Gastroesophageal sphincter (tissue), 4 donors: ENCODE measurements around the gene PWWP3B. TPM values are rescaled to one million over a fixed set of nuclear protein-coding genes. Genes with fewer than 3 reads are reported as not detected.

Experiments
- ATAC-seq: fragments of 150-250 bp; one replicate; pipeline ENCODE4 v1.9.1; 2016; ENCODE audit warnings: mild to moderate bottlenecking, moderate library complexity
- H3K27ac ChIP-seq, 4 donors: fragments of 200-600 bp; sonication (generic) in 3 of 4; 1 replicate in 3 of 4; 2 replicates in 1 of 4; pipeline ENCODE4 v1.5.1; 2016 to 2019
- H3K27me3 ChIP-seq: fragments of 200-600 bp; sonication (generic); one replicate; pipeline ENCODE4 v1.5.1; 2019
- H3K36me3 ChIP-seq, 2 donors: fragments of 200-600 bp; sonication (generic); one replicate each; pipeline ENCODE4 v1.5.1; 2019; ENCODE audit warnings: control low read depth in 1 of 2
- H3K4me1 ChIP-seq, 3 donors: fragments of 200-600 bp; sonication (generic); 1 replicate in 2 of 3; 2 replicates in 1 of 3; pipeline ENCODE4 v1.5.1; 2016 to 2019; ENCODE audit warnings: control low read depth in 2 of 3
- H3K4me3 ChIP-seq, 2 donors: fragments of 200-600 bp; sonication (generic); one replicate each; pipeline ENCODE4 v1.5.1; 2019; ENCODE audit warnings: mild to moderate bottlenecking in 1 of 2, moderate library complexity in 1 of 2
- H3K9me3 ChIP-seq, 3 donors: fragments of 200-600 bp; sonication (generic); one replicate each; pipeline ENCODE4 v1.5.1; 2017 to 2019; ENCODE audit warnings: control low read depth in 2 of 3
- EP300 ChIP-seq: sonication (generic); formaldehyde crosslinking; IDR thresholded peaks from one replicate; pipeline ENCODE4 v1.6.1; 2017; ENCODE audit warnings: antibody characterized with exemption, mild to moderate bottlenecking
- POLR2A ChIP-seq, 2 donors: fragments of 450-650 bp; IDR thresholded peaks; one replicate each; pipeline ENCODE4 v1.6.1; 2017; ENCODE audit warnings: antibody characterized with exemption in 2 of 2, mild to moderate bottlenecking in 2 of 2, moderate library complexity in 1 of 2
- POLR2AphosphoS5 ChIP-seq: sonication (generic); formaldehyde crosslinking; IDR thresholded peaks from one replicate; pipeline ENCODE4 v1.6.1; 2017; ENCODE audit warnings: antibody characterized with exemption
- WGBS, 2 donors: methylation state at CpG; one replicate each; pipeline ENCODE4 v1.1.5; 2018; ENCODE audit warnings: low coverage in 1 of 2; 5-methylcytosine and 5-hydroxymethylcytosine counted together
- total RNA-seq, 4 donors: library from RNA; depleted of rRNA; stranded (reverse); fragments of >200 nt; gene quantifications; one replicate each; pipeline ENCODE4 v1.1.0, GENCODE V29; 2016
- TF ChIP-seq, protein P1 (sequence below), 4 experiments: fragments of 200-600 bp in 2 of 4; fragments of 450-650 bp in 2 of 4; sonication (generic) in 1 of 4; IDR thresholded peaks; one replicate each; pipeline ENCODE4 v1.5.1; 2017 to 2019; ENCODE audit warnings: antibody characterized with exemption in 4 of 4, mild to moderate bottlenecking in 2 of 4, moderate library complexity in 2 of 4

The PWWP3B gene
- 1 to 10 TPM in 1 of 4 donors, not detected in 3; 1.1 TPM for total RNA-seq

DNA sequence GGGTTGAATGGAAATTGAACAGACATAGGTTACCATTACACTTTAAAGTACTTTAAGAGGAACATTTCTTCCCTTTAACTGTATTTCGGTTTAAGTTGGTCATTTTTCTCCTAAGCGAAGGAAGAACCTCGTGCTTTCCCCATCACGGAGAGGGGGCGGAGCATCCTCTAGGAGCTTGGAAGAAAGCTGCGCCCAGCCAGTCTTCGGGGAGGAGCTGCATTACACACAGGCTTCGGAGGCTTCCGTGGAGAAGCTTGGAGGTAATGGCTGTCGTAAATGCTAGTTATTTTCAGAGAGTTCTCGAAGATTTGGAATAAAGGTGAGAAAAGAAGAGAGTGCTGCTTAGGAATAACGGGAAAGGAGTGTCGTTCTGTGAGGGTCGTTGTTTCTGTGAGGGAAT is at the start of gene PWWP3B:
Gene PWWP3B, plus strand, starts transcription at position 199 of the 400 bp plus-strand sequence. CDS start 37,128 bp downstream, outside the sequence.
- H3K27me3 ChIP-seq: no peaks in the 10 kb centered on the region
- 25 to 42% methylated on average over 4 to 8 of the region's 14 CpGs for WGBS, 2 donors
- no peak within 1 kb of the TSS for H3K4me3 ChIP-seq
- TF ChIP-seq POLR2AphosphoS5: no peak
- no peak for TF ChIP-seq EP300
- TF ChIP-seq, protein P1, sequence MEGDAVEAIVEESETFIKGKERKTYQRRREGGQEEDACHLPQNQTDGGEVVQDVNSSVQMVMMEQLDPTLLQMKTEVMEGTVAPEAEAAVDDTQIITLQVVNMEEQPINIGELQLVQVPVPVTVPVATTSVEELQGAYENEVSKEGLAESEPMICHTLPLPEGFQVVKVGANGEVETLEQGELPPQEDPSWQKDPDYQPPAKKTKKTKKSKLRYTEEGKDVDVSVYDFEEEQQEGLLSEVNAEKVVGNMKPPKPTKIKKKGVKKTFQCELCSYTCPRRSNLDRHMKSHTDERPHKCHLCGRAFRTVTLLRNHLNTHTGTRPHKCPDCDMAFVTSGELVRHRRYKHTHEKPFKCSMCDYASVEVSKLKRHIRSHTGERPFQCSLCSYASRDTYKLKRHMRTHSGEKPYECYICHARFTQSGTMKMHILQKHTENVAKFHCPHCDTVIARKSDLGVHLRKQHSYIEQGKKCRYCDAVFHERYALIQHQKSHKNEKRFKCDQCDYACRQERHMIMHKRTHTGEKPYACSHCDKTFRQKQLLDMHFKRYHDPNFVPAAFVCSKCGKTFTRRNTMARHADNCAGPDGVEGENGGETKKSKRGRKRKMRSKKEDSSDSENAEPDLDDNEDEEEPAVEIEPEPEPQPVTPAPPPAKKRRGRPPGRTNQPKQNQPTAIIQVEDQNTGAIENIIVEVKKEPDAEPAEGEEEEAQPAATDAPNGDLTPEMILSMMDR (IDR thresholded peaks at IDR 0.05): no peak
- no peak for TF ChIP-seq POLR2A (IDR thresholded peaks at IDR 0.05)
- no peaks in the 10 kb centered on the region for H3K36me3 ChIP-seq
- H3K9me3 ChIP-seq: no peaks in the 10 kb centered on the region
- no peak within 1 kb of the TSS for H3K27ac ChIP-seq
- no peak for ATAC-seq
- no peaks in the 10 kb centered on the region for H3K4me1 ChIP-seq

DNA sequence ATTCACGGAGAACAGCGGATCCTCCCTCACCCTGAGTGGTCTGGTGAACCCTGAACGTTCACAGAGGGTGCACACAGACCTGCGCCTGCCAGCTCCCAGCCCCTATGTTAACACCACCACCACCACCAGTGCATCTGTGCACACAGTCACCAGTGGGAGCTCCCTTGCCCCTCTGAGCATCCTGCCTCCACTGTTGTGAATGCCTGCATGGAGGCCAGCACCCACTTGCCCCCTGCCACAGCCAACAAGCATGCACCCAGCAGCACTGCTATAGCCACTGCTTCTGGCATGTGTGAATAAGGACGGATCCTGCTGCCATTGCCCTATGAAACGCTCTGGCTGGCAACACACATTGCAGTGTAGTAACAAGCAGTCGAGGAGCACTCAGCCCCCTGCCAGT is 29.1 kb upstream of the PWWP3B start:
- no peaks in the 10 kb centered on the region for H3K36me3 ChIP-seq
- no peak overlapping the region for H3K27ac ChIP-seq
- no peak for TF ChIP-seq POLR2AphosphoS5
- TF ChIP-seq, protein P1 (IDR thresholded peaks at IDR 0.05): no peak
- no peak for TF ChIP-seq EP300
- TF ChIP-seq POLR2A (IDR thresholded peaks at IDR 0.05): no peak
- no peaks in the 10 kb centered on the region for H3K27me3 ChIP-seq
- 60% methylated on average over 1 of the region's 7 CpGs; no CpG with 5 or more reads in 1 of the 2 donors for WGBS, 2 donors
- no peaks in the 10 kb centered on the region for H3K9me3 ChIP-seq
- no peaks in the 10 kb centered on the region for H3K4me1 ChIP-seq
- H3K4me3 ChIP-seq: no peak overlapping the region
- ATAC-seq: no peak

DNA sequence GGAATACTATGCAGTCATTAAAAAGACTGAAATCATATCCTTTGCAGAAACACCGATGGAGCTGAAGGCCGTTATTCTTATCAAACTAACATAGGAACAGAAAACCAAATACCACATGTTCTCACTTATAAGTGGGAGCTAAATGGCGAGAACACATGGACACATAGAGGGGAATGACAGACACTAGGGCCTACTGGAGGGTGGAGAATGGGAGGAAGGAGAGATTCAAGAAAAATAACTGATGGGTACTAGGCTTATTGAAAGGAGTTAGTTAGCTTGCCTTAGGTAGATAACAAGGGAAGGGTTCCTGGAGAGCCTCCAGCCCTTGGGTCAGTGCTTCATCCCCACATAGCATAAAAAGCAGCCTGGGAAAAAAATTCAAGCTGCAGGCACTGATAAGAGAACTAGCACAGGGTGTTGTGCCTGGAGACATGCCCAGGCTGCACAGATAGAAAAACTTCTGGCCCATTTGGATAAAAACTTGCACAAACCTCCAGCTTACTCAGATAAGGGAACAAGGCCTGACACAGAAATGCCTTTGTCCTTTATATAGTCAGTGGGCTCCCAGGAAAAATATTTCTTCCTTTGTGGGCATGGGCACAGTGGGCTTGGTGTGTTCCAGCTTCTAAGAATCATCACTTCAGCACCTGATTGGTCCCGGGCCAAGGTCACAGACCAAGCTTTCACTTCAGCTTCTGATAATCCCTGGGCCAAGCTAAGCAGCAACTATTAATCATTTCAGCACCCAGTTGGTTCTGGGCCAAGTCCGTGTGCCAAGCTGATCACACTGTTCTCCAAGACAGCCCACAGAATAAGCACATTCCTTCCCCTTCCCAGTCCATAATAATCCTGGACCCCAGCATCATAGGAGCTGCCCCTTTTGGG is 23.1 kb upstream of the PWWP3B start:
- no peak for TF ChIP-seq POLR2A (IDR thresholded peaks at IDR 0.05)
- no peak for TF ChIP-seq POLR2AphosphoS5
- TF ChIP-seq, protein P1 (IDR thresholded peaks at IDR 0.05): no peak
- TF ChIP-seq EP300: no peak
- H3K36me3 ChIP-seq: no peaks in the 10 kb centered on the region
- 69 to 75% methylated on average over 2 to 3 of the region's 5 CpGs for WGBS, 2 donors
- no peaks in the 10 kb centered on the region for H3K27me3 ChIP-seq
- ATAC-seq: no peak
- no peaks in the 10 kb centered on the region for H3K9me3 ChIP-seq
- H3K4me1 ChIP-seq: no peaks in the 10 kb centered on the region
- H3K27ac ChIP-seq: no peak overlapping the region
- no peak overlapping the region for H3K4me3 ChIP-seq

DNA sequence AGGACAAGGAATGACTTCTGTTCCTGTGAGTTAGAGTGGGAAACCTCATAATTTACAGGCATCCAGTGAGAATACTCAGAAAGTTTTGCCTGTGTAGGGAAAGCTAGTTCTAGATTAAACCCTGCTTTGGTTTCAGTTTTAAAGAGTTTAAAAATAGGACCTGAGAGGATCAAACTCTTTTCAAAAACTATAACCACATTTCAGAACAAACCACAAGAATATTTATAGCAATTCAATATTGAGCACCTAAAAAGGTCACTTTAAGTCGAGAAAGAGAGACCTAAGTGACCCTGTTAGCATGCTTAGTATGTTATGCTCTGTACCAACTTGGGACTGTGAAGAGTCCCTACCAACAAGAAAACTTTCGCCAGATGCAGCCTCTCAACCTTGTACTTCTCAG is 17.4 kb upstream of the PWWP3B start:
- Histone ChIP-seq H3K27me3 (no peaks in the 10 kb centered on the region), H3K4me3 (no peak overlapping the region), H3K9me3 (no peaks in the 10 kb centered on the region), H3K27ac (no peak overlapping the region), H3K36me3 (no peaks in the 10 kb centered on the region), H3K4me1 (no peaks in the 10 kb centered on the region)
- WGBS, 2 donors: 29 to 49% methylated on average over 1 to 2 of the region's 2 CpGs
- ATAC-seq: no peak
- no peak for TF ChIP-seq POLR2AphosphoS5
- TF ChIP-seq EP300: no peak
- TF ChIP-seq POLR2A (IDR thresholded peaks at IDR 0.05): no peak

DNA sequence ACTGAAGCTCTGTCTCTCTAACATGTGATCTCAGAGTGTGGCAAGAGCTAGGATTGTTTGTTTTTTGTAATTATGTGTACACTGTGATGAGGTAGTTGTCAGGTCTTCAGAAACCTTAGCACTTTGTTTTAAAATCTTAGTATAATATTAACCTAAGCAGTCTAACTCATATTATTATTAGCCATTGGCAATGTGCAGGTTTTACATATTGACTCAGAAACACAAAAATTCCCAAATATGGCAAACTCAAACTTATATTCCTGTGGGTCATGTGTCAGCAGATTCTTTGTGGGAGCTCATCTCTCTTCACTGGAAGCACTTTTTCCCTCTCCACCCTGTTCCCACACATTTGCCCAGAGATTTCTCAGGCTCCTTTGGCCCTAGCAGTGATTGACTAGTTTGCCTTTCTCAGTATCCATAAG is 8.2 kb upstream of the PWWP3B start:
- Histone ChIP-seq H3K36me3 (no peaks in the 10 kb centered on the region), H3K9me3 (no peaks in the 10 kb centered on the region), H3K4me3 (no peak overlapping the region), H3K27me3 (no peaks in the 10 kb centered on the region), H3K4me1 (no peaks in the 10 kb centered on the region), H3K27ac (no peak overlapping the region)
- no peak for ATAC-seq
- TF ChIP-seq EP300: no peak
- no peak for TF ChIP-seq POLR2A (IDR thresholded peaks at IDR 0.05)
- TF ChIP-seq, protein P1 (IDR thresholded peaks at IDR 0.05): no peak
- TF ChIP-seq POLR2AphosphoS5: no peak
